Fibroblast of pulmonary artery (primary cell): ENCODE results near the gene FYB1.

Source experiments
- DNase-seq: peaks from one replicate; pipeline ENCODE4 v3.0.0-alpha.2; 2010; ENCODE audit warnings: low read depth
- H3K4me3 ChIP-seq: replicated peaks from 2 replicates; pipeline ENCODE4 v1.5.1; 2011; ENCODE audit warnings: low read depth, mild to moderate bottlenecking, control low read depth, low read length, moderate library complexity
- CTCF ChIP-seq: IDR thresholded peaks from 2 replicates; pipeline ENCODE4 v1.5.1; 2011; ENCODE audit warnings: mild to moderate bottlenecking, control low read depth, low read length, inconsistent platforms; ENCODE audit errors: missing control alignments

Gene FYB1

GRCh38 chr5:39080168-39080567, 139.2 kb downstream of the FYB1 start:
- no peak for TF ChIP-seq CTCF
- H3K4me3 ChIP-seq, result no peak overlapping the region
- no peak for DNase-seq

- no peak overlapping the region for H3K4me3 ChIP-seq
- no peak for DNase-seq
- TF ChIP-seq CTCF, result no peak
Measured at GRCh38 chr5:39079147-39079546, 140.2 kb downstream of the FYB1 start.

GRCh38 chr5:39076757-39077728, 142.3 kb downstream of the FYB1 start:
- no peak for TF ChIP-seq CTCF
- DNase-seq, result peak; percentile 31
- no peak overlapping the region for H3K4me3 ChIP-seq

GRCh38 chr5:39076101-39076756, 143.1 kb downstream of the FYB1 start:
- no peak for TF ChIP-seq CTCF
- no peak overlapping the region for H3K4me3 ChIP-seq

GRCh38 chr5:39074017-39074814, 145.1 kb downstream of the FYB1 start, which contains the start of gene RICTOR:
TSS of gene RICTOR (minus strand) at chr5:39074399. CDS start at chr5:39074377, 22 bp downstream.
- peak; percentile 86 for DNase-seq
- peak within 1 kb of the TSS; percentile 86 for H3K4me3 ChIP-seq
- no peak for TF ChIP-seq CTCF

More at GRCh38 chr5:39076101-39076756, 143.1 kb downstream of the FYB1 start:
- no peak for DNase-seq

GRCh38 chr5:39073767-39074016, 145.7 kb downstream of the FYB1 start:
- H3K4me3 ChIP-seq, result peak overlapping the region; percentile 86
- TF ChIP-seq CTCF, result no peak
- DNase-seq, result no peak
